Heart right ventricle (tissue), 16 donors: ENCODE results near the gene ONECUT3. TPM values are rescaled to one million over a fixed set of nuclear protein-coding genes. Genes with fewer than 3 reads are reported as not detected.

Experiments used
- ATAC-seq, 8 donors: fragments of 200-7000 bp; cut with Tn5 transposase; one replicate each; pipeline ENCODE4 v1.9.1; 2020; ENCODE audit warnings: mild to moderate bottlenecking in 8 of 8, moderate library complexity in 8 of 8, moderate number of reproducible peaks in 1 of 8
- DNase-seq, 2 donors: peaks; one replicate each; pipeline ENCODE4 v3.0.0-alpha.2; 2020
- H3K27ac ChIP-seq, 10 donors: fragments of 200-600 bp; sonication (generic) in 2 of 10; one replicate each; pipeline versions ENCODE4 v1.5.0 to v1.8.0; 2020 to 2022; ENCODE audit warnings: mild to moderate bottlenecking in 3 of 10
- H3K27me3 ChIP-seq, 7 donors: fragments of 200-600 bp; one replicate each; pipeline ENCODE4 v1.8.0; 2021 to 2022; ENCODE audit warnings: mild to moderate bottlenecking in 2 of 7
- H3K36me3 ChIP-seq, 9 donors: fragments of 200-600 bp; sonication (generic) in 1 of 9; one replicate each; pipeline versions ENCODE4 v1.5.0 to v1.8.0; 2020 to 2022; ENCODE audit warnings: mild to moderate bottlenecking in 2 of 9
- H3K4me1 ChIP-seq, 9 donors: fragments of 200-600 bp; sonication (generic) in 1 of 9; one replicate each; pipeline versions ENCODE4 v1.5.0 to v1.8.0; 2020 to 2022; ENCODE audit warnings: mild to moderate bottlenecking in 4 of 9
- H3K4me3 ChIP-seq, 10 donors: fragments of 200-600 bp; sonication (generic) in 2 of 10; one replicate each; pipeline versions ENCODE4 v1.5.0 to v1.8.0; 2020 to 2022; ENCODE audit warnings: mild to moderate bottlenecking in 7 of 10, moderate library complexity in 2 of 10
- H3K9me3 ChIP-seq, 11 donors: fragments of 200-600 bp in 10 of 11; sonication (generic) in 2 of 11; one replicate each; pipeline versions ENCODE4 v1.5.0 to v1.8.0; 2013 to 2022; ENCODE audit warnings: mild to moderate bottlenecking in 2 of 11, control low read depth in 1 of 11, moderate library complexity in 1 of 11
- CTCF ChIP-seq, 9 donors: fragments of 200-600 bp; sonication (generic) in 2 of 9; IDR thresholded peaks; one replicate each; pipeline versions ENCODE4 v1.5.0 to v1.8.0; 2021 to 2022; ENCODE audit warnings: antibody characterized with exemption in 9 of 9, mild to moderate bottlenecking in 5 of 9, moderate library complexity in 1 of 9
- WGBS, 2 donors: extraction: QIAGEN DNeasy Blood & Tissue Kit; methylation state at CpG; one replicate each; pipeline ENCODE4 v1.1.7; 2013; ENCODE audit warnings: inconsistent platforms in 1 of 2; 5-methylcytosine and 5-hydroxymethylcytosine counted together
- intact Hi-C, 10 donors: fragments of 100-400 bp; cut with DNase I; formaldehyde crosslinking; loops; one replicate each; pipeline versions ENCODE4 v1.11.1 to v1.14.2; 2022
- polyA plus RNA-seq, 2 donors: library from polyadenylated mRNA; stranded (reverse); fragments of 200-250 nt; gene quantifications; one replicate each; pipeline ENCODE4 v1.2.3, GENCODE V29; 2013
- total RNA-seq, 10 donors: library from RNA; stranded (reverse); fragmentation: NEBNext Ultra II Directional in 3 of 10; extraction: Animal tissue kit (Norgen Biotek cat#: 25700) in 3 of 10; gene quantifications; one replicate each; pipeline versions ENCODE4 v1.2.1 to v1.2.4, GENCODE V29; 2021 to 2023
- donor health status: Arrhythmogenic right ventricular cardiomyopathy.
- donor health status: ischemic (EF 13 %, LVEDD 7.1; RV severe dilation, severe dysfunction).
- donor health status: healthy with polysubstance abuse.
- donor health status: DM: no; HTN: yes; CAD: no.
- donor health status: DM: no; HTN: no; CAD: no.
- donor health status: ischemic (EF 25% LVEDD 6.9; RV normal size, moderate dysfunction).
- donor health status: ischemic (EF 25% LVEDD 5.7; RV mildly dilated, moderate dysfunction).
- donor health status: healthy.
- donor health status: DM: yes; HTN: yes; CAD: no.
- donor health status: Ischemic cardiomyopathy.
- donor health status: ischemic (EF 35%, LVEDD 5.7; RV mildly dilated, moderate dysfunction).
- donor health status: nonischemic (EF 11% LVEDD 7.7; RV severe dilation, severe dysfunction).
- donor health status: DM: yes; HTN: yes; CAD: no.
- donor health status: PGD.
- donor health status: ischemic (EF 29% LVEDD 5.4; RV normal size, mild dysfunction).
- donor health status: nonischemic (EF 23%, LVEDD 6.1; RV moderate dilation, normal function).

Gene ONECUT3
- total and polyA plus RNA-seq, 12 donors, result not detected

GRCh38 chr19:1780272-1780958, 27.1 kb downstream of the ONECUT3 start:
- Histone ChIP-seq H3K4me3 (no peak overlapping the region), H3K4me1 (peaks cover 0 to 9% (median 6%) of the 10 kb centered on the region in 9 donors), H3K36me3 (no peaks in the 10 kb centered on the region), H3K9me3 (peaks cover 0 to 14% (median 7%) of the 10 kb centered on the region in 11 donors), H3K27me3 (peaks cover 11 to 98% (median 93%) of the 10 kb centered on the region in 7 donors), H3K27ac (no peak overlapping the region)
- ATAC-seq (no peak), DNase-seq (no peak)
- 33 to 40% methylated on average over 14 of the region's 14 CpGs for WGBS, 2 donors
- intact Hi-C loops, result no loop called here
- no peak for TF ChIP-seq CTCF (IDR thresholded peaks at IDR 0.05)

GRCh38 chr19:1782521-1782920, 29.2 kb downstream of the ONECUT3 start:
- 66 to 71% methylated on average over 7 of the region's 7 CpGs for WGBS, 2 donors
- no peak overlapping the region for H3K4me3 ChIP-seq
- H3K27ac ChIP-seq, result no peak overlapping the region
- no peaks in the 10 kb centered on the region for H3K4me1 ChIP-seq
- intact Hi-C loops, result no loop called here
- H3K36me3 ChIP-seq, result no peaks in the 10 kb centered on the region
- H3K9me3 ChIP-seq, result peaks cover 0 to 14% (median 7%) of the 10 kb centered on the region in 11 donors
- TF ChIP-seq CTCF (IDR thresholded peaks at IDR 0.05), result no peak
- no peak for DNase-seq
- peaks cover 6 to 97% (median 75%) of the 10 kb centered on the region in 7 donors for H3K27me3 ChIP-seq
- ATAC-seq, result no peak

- intact Hi-C loops, result no loop called here
- no peak for TF ChIP-seq CTCF (IDR thresholded peaks at IDR 0.05)
- peaks cover 6 to 95% (median 74%) of the 10 kb centered on the region in 7 donors for H3K27me3 ChIP-seq
- peaks cover 0 to 14% (median 7%) of the 10 kb centered on the region in 11 donors for H3K9me3 ChIP-seq
- no peak overlapping the region for H3K4me3 ChIP-seq
- H3K4me1 ChIP-seq, result peaks cover 0 to under 1% (median 0%) of the 10 kb centered on the region in 9 donors
- WGBS, 2 donors, result 87 to 89% methylated on average over 4 of the region's 4 CpGs
- H3K27ac ChIP-seq, result no peak overlapping the region
- ATAC-seq (no peak), DNase-seq (no peak)
- no peaks in the 10 kb centered on the region for H3K36me3 ChIP-seq
Observed at GRCh38 chr19:1783354-1783753, 30.0 kb downstream of the ONECUT3 start.

GRCh38 chr19:1783874-1784273, 30.6 kb downstream of the ONECUT3 start:
- H3K4me1 ChIP-seq, result peaks cover 0 to 5% (median 0%) of the 10 kb centered on the region in 9 donors
- H3K27me3 ChIP-seq, result peaks cover 6 to 97% (median 76%) of the 10 kb centered on the region in 7 donors
- intact Hi-C loops, result no loop called here
- H3K27ac ChIP-seq, result no peak overlapping the region
- DNase-seq (no peak), ATAC-seq (no peak)
- TF ChIP-seq CTCF (IDR thresholded peaks at IDR 0.05), result no peak
- 77 to 88% methylated on average over 9 of the region's 9 CpGs for WGBS, 2 donors
- no peak overlapping the region for H3K4me3 ChIP-seq
- peaks cover 0 to 14% (median 7%) of the 10 kb centered on the region in 11 donors for H3K9me3 ChIP-seq
- no peaks in the 10 kb centered on the region for H3K36me3 ChIP-seq
